ENCODE measurements around the gene PVALEF. TPM values are rescaled to one million over a fixed set of nuclear protein-coding genes. Genes with fewer than 3 reads are reported as not detected.

Gene PVALEF
- total and polyA plus RNA-seq, 2 of the 13 experiments (the other 11 are each of a cell fraction or from before 2014, with no cell fraction given) = 0.18 TPM

DNA sequence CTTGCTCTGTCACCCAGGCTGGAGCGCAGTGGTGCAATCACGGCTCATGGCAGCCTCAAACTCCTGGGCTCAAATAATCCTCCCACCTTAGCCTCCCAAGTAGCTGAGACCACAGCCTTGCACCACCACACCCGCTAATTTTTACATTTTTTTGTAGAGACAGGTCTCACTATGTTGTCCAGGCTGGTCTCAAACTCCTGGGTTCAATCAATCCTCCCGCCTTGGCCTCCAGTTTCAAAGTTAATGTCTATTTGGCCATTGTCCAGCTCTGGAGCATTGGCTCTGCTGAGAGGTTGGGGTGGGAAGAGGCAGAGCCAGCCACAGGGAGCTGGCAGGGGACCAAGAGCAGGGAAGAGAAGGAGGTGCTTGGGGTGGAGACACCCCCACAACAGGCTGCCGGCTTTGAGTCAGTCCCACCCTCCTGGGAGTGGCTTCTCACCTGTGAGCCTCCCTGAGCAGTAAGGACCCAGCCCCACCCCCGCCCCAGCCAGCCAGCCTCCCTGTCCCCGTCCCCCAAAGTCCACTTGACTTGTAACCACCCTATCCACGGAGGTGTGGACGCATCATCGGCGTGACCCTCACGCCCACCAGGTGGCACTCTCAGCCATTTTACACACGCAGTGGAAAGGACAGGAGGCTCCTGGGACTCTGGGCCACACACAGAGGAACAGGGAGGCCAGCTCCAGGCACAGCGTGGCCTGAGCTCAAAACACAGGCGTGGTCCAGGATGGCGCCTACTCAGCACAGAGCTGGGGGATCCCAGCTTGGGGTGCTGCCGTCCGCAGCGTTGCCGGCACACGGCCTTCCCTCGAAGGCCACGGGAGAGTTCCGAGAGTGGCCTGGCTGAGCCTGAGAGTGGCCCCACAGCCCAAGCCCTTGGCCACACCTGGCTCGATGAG is 22.8 kb upstream of the PVALEF start (continued):
- TF ChIP-seq, protein P1, sequence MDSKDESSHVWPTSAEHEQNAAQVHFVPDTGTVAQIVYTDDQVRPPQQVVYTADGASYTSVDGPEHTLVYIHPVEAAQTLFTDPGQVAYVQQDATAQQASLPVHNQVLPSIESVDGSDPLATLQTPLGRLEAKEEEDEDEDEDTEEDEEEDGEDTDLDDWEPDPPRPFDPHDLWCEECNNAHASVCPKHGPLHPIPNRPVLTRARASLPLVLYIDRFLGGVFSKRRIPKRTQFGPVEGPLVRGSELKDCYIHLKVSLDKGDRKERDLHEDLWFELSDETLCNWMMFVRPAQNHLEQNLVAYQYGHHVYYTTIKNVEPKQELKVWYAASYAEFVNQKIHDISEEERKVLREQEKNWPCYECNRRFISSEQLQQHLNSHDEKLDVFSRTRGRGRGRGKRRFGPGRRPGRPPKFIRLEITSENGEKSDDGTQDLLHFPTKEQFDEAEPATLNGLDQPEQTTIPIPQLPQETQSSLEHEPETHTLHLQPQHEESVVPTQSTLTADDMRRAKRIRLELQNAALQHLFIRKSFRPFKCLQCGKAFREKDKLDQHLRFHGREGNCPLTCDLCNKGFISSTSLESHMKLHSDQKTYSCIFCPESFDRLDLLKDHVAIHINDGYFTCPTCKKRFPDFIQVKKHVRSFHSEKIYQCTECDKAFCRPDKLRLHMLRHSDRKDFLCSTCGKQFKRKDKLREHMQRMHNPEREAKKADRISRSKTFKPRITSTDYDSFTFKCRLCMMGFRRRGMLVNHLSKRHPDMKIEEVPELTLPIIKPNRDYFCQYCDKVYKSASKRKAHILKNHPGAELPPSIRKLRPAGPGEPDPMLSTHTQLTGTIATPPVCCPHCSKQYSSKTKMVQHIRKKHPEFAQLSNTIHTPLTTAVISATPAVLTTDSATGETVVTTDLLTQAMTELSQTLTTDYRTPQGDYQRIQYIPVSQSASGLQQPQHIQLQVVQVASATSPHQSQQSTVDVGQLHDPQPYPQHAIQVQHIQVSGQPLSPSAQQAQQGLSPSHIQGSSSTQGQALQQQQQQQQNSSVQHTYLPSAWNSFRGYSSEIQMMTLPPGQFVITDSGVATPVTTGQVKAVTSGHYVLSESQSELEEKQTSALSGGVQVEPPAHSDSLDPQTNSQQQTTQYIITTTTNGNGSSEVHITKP (CRISPR knock-in tag; IDR thresholded peaks at IDR 0.05; ENCODE audit: low read depth) = 0 out of 2 replicates have a peak, but pooled peaks have one; percentile 55
- no peak for TF ChIP-seq HHEX (CRISPR knock-in tag; IDR thresholded peaks at IDR 0.05)
- TF ChIP-seq REXO4 (CRISPR knock-in tag; IDR thresholded peaks at IDR 0.05; ENCODE audit: borderline replicate concordance) = no peak
- no peak for TF ChIP-seq CBX1 (IDR thresholded peaks at IDR 0.05; ENCODE audit: low read depth)
- TF ChIP-seq KLF11 (CRISPR knock-in tag; IDR thresholded peaks at IDR 0.05) = 0 out of 2 replicates have a peak, but pooled peaks have one; percentile 57
- TF ChIP-seq, protein P2, sequence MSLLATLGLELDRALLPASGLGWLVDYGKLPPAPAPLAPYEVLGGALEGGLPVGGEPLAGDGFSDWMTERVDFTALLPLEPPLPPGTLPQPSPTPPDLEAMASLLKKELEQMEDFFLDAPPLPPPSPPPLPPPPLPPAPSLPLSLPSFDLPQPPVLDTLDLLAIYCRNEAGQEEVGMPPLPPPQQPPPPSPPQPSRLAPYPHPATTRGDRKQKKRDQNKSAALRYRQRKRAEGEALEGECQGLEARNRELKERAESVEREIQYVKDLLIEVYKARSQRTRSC (CRISPR knock-in tag; IDR thresholded peaks at IDR 0.05; ENCODE audit: low read depth) = no peak
- TF ChIP-seq, protein P3, sequence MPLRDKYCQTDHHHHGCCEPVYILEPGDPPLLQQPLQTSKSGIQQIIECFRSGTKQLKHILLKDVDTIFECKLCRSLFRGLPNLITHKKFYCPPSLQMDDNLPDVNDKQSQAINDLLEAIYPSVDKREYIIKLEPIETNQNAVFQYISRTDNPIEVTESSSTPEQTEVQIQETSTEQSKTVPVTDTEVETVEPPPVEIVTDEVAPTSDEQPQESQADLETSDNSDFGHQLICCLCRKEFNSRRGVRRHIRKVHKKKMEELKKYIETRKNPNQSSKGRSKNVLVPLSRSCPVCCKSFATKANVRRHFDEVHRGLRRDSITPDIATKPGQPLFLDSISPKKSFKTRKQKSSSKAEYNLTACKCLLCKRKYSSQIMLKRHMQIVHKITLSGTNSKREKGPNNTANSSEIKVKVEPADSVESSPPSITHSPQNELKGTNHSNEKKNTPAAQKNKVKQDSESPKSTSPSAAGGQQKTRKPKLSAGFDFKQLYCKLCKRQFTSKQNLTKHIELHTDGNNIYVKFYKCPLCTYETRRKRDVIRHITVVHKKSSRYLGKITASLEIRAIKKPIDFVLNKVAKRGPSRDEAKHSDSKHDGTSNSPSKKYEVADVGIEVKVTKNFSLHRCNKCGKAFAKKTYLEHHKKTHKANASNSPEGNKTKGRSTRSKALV (CRISPR knock-in tag; IDR thresholded peaks at IDR 0.05) = 0 out of 2 replicates have a peak, but pooled peaks have one; percentile 51
- TF ChIP-seq, protein P4, sequence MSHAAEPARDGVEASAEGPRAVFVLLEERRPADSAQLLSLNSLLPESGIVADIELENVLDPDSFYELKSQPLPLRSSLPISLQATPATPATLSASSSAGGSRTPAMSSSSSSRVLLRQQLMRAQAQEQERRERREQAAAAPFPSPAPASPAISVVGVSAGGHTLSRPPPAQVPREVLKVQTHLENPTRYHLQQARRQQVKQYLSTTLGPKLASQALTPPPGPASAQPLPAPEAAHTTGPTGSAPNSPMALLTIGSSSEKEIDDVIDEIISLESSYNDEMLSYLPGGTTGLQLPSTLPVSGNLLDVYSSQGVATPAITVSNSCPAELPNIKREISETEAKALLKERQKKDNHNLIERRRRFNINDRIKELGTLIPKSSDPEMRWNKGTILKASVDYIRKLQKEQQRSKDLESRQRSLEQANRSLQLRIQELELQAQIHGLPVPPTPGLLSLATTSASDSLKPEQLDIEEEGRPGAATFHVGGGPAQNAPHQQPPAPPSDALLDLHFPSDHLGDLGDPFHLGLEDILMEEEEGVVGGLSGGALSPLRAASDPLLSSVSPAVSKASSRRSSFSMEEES (CRISPR knock-in tag; IDR thresholded peaks at IDR 0.05) = 0 out of 2 replicates have a peak, but pooled peaks have one; percentile 7
- TF ChIP-seq ZNF354B (CRISPR knock-in tag; IDR thresholded peaks at IDR 0.05) = no peak
- 0 out of 2 replicates have a peak, but pooled peaks have one; percentile 13 for TF ChIP-seq PPARG (CRISPR knock-in tag; conservative IDR thresholded peaks at IDR 0.05)
- TF ChIP-seq ZNF263 (CRISPR knock-in tag; IDR thresholded peaks at IDR 0.05) = peak; percentile 36; the same call in 1 of the 2 replicates
- TF ChIP-seq, protein P5, sequence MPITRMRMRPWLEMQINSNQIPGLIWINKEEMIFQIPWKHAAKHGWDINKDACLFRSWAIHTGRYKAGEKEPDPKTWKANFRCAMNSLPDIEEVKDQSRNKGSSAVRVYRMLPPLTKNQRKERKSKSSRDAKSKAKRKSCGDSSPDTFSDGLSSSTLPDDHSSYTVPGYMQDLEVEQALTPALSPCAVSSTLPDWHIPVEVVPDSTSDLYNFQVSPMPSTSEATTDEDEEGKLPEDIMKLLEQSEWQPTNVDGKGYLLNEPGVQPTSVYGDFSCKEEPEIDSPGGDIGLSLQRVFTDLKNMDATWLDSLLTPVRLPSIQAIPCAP (CRISPR knock-in tag; IDR thresholded peaks at IDR 0.05; ENCODE audit: low read depth) = no peak
- TF ChIP-seq RBM39 (IDR thresholded peaks at IDR 0.05; ENCODE audit: low read depth, low read length, poor library complexity, severe bottlenecking) = no peak
- peak; percentile 41; the same call in 1 of the 2 replicates for TF ChIP-seq ZNF350 (CRISPR knock-in tag; IDR thresholded peaks at IDR 0.05; ENCODE audit: borderline replicate concordance, low read depth)
